ENCODE data around the gene VPS8. TPM values are rescaled to one million over a fixed set of nuclear protein-coding genes. Genes with fewer than 3 reads are reported as not detected.

Gene VPS8
- total and polyA plus RNA-seq, 2 of the 8 experiments (the other 6 are each of a cell fraction or from before 2014, with no cell fraction given) = 13.0 to 41.0 TPM

GRCh38 chr3:185063431-185063830 is 251.5 kb downstream of the VPS8 start:
- Histone ChIP-seq H4K91ac (replicated peaks; ENCODE audit: insufficient read length, low read length) (no peak overlapping the region), H2BK20ac (ENCODE audit: low read length) (no peak overlapping the region), H3K9me3 (ENCODE audit: insufficient read depth in 2 of 2, low read depth in 1 of 2, low read length in 1 of 2) (peaks cover 10 to 12% of the 10 kb centered on the region in 2 experiments; a peak in 3 of 4 replicates), H3K23ac (ENCODE audit: insufficient read length) (no peak overlapping the region), H3K9ac (replicated peaks in 1 of 4; ENCODE audit: extremely low read depth in 1 of 4, low read depth in 3 of 4, low read length in 3 of 4) (no peak overlapping the region), H3K79me1 (ENCODE audit: low read depth, low read length) (no peaks in the 10 kb centered on the region), H4K5ac (ENCODE audit: insufficient read length, low read depth, low read length) (no peak overlapping the region), H2AK5ac (ENCODE audit: low read depth, low read length) (no peak overlapping the region), H3K27me3 (replicated peaks in 1 of 4; ENCODE audit: control insufficient read depth in 3 of 4, extremely low read depth in 1 of 4, insufficient read depth in 3 of 4, low read length in 3 of 4) (no peaks in the 10 kb centered on the region), H3K36me3 (ENCODE audit: control insufficient read depth in 2 of 4, insufficient read depth in 4 of 4, low read length in 3 of 4) (no peaks in the 10 kb centered on the region), H4K8ac (ENCODE audit: extremely low read depth, insufficient read depth, low read length) (no peak overlapping the region), H3K4me1 (replicated peaks in 1 of 4; ENCODE audit: control insufficient read depth in 3 of 4, insufficient read depth in 4 of 4, low read length in 3 of 4) (no peaks in the 10 kb centered on the region), H3K79me2 (ENCODE audit: control insufficient read depth in 1 of 2, insufficient read depth in 2 of 2, low read length in 2 of 2) (no peaks in the 10 kb centered on the region), H3K56ac (replicated peaks; ENCODE audit: insufficient read length, low read depth, low read length) (no peak overlapping the region), H3K27ac (ENCODE audit: low read depth, low read length) (no peak overlapping the region), H3K23me2 (ENCODE audit: low read depth, low read length) (no peaks in the 10 kb centered on the region), H2AFZ (ENCODE audit: low read length) (no peak overlapping the region), H2BK12ac (ENCODE audit: low read depth, low read length) (no peak overlapping the region), H3K14ac (ENCODE audit: insufficient read length) (no peak overlapping the region), H4K20me1 (replicated peaks in 1 of 2; ENCODE audit: control insufficient read depth in 1 of 2, insufficient read depth in 2 of 2, low read length in 2 of 2) (no peaks in the 10 kb centered on the region), H3K4me2 (ENCODE audit: insufficient read depth in 1 of 2, low read depth in 2 of 2, low read length in 2 of 2) (no peak overlapping the region), H2BK120ac (replicated peaks; ENCODE audit: low read depth, low read length) (no peak overlapping the region), H3K18ac (ENCODE audit: extremely low read depth, low read length) (no peak overlapping the region), H3K4me3 (ENCODE audit: extremely low read depth in 1 of 4, insufficient read depth in 2 of 4, low read depth in 3 of 4, low read length in 4 of 4) (no peak overlapping the region), H3K4ac (replicated peaks; ENCODE audit: insufficient read length, low read depth, low read length) (no peak overlapping the region), H2BK5ac (ENCODE audit: low read depth, low read length) (no peak overlapping the region), H2BK15ac (ENCODE audit: low read length) (no peak overlapping the region)
- DNase-seq (ENCODE audit: low read depth in 1 of 2, low spot score in 2 of 2) (no peak), FAIRE-seq (no peak)
- 86% methylated on average over 3 of the region's 3 CpGs; no CpG with 5 or more reads in 1 of the 2 experiments for WGBS, 2 experiments (ENCODE audit: extremely low coverage in 1 of 2, insufficient coverage in 1 of 2, insufficient read length in 1 of 2, insufficient replicate concordance in 2 of 2, low coverage in 1 of 2, low lambda C conversion rate in 2 of 2, missing lambda C conversion rate in 1 of 2)
- CTCF ChIA-PET (ENCODE audit: partially characterized antibody) = interaction anchor here (10.4 kb wide), 1 partner anchor 15 kb away, joined by 97 read pairs; no protein-coding TSS in a partner anchor
- POLR2A ChIA-PET (ENCODE audit: partially characterized antibody) = interaction anchor here (0.6 kb wide), 1 partner anchor 482 kb away, joined by 3 read pairs; no protein-coding TSS in a partner anchor
- TF ChIP-seq JUN (IDR thresholded peaks at IDR 0.05; ENCODE audit: low read depth, low read length) (no peak), TAF7 (optimal IDR thresholded peaks at IDR 0.05; ENCODE audit: borderline replicate concordance, low read depth, low read length) (no peak), FOSL1 (IDR thresholded peaks at IDR 0.05; ENCODE audit: insufficient read depth, low read depth, low read length) (no peak), GTF2F1 (IDR thresholded peaks at IDR 0.05; ENCODE audit: borderline replicate concordance, low read depth, low read length) (no peak), POLR2AphosphoS5 (IDR thresholded peaks at IDR 0.05; ENCODE audit: low read depth, low read length) (no peak), POU5F1 (IDR thresholded peaks at IDR 0.05; ENCODE audit: low read depth, low read length) (no peak), SP4 (IDR thresholded peaks at IDR 0.05; ENCODE audit: low read length) (no peak), RBBP5 (IDR thresholded peaks at IDR 0.05; ENCODE audit: borderline replicate concordance, low read depth, low read length) (no peak), SP1 (IDR thresholded peaks at IDR 0.05; ENCODE audit: low read depth, low read length) (no peak), SP2 (IDR thresholded peaks at IDR 0.05; ENCODE audit: low read length) (no peak), EGR1 (IDR thresholded peaks at IDR 0.05; ENCODE audit: borderline replicate concordance, low read depth, low read length) (no peak), HDAC2 (IDR thresholded peaks at IDR 0.05; ENCODE audit: borderline replicate concordance in 1 of 2, low read depth in 2 of 2, low read length in 2 of 2) (no peak), NRF1 (IDR thresholded peaks at IDR 0.05; ENCODE audit: low read depth, low read length) (no peak), TEAD4 (IDR thresholded peaks at IDR 0.05; ENCODE audit: low read depth, low read length) (no peak), HDAC6 (IDR thresholded peaks at IDR 0.05; ENCODE audit: low read depth, low read length) (no peak), KDM5A (IDR thresholded peaks at IDR 0.05; ENCODE audit: low read length) (no peak)
